Liver (tissue), 2 donors: ENCODE data around the gene PMM1.
"Not testable (repeated sequence)": the region's sequence is repeated elsewhere in the genome, so short reads cannot be mapped to it uniquely, and the experiment has no call there.

Experiments
- JUND ChIP-seq, 2 donors: IDR thresholded peaks; 2 replicates each; pipeline ENCODE4 v1.6.1; 2016; ENCODE audit warnings: antibody characterized with exemption in 2 of 2
- TAF1 ChIP-seq: conservative IDR thresholded peaks from 2 replicates; pipeline ENCODE4 v1.6.1; 2016; ENCODE audit warnings: antibody characterized with exemption, mild to moderate bottlenecking
- donor health status: healthy.

GRCh38 chr22:41558241-41558630, 31.4 kb downstream of the PMM1 start:
- TF ChIP-seq JUND (IDR thresholded peaks at IDR 0.05); TAF1: not testable (repeated sequence)
